NCI-H146 treated with DMSO at 0.1 percent for 48 hours (cell line): ENCODE measurements around the gene AUTS2.

Source experiments
- DNase-seq: peaks from one replicate; lab custom pipeline; 2025; ENCODE audit not compliant: unreplicated experiment; lab: John Stamatoyannopoulos, UW

AUTS2 gene

DNA sequence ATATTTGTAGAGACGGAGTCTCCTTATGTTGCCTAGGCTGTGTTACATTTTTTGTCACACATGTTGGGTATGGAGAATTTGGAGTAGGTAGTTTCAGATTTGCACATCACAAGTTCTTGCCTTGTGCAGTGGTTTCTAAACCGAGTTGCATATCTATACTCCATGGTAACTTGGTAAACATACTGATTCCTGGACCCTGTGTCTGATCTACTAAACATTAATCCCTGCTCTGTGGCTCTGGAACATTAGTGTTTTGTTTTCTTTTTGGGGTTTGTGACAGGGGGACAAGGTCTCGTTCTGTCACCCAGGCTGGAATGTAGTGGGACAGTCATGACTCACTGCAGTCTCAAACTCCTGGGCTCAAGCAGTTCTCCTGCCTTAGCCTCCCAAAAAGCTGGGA lies 24.7 kb downstream of the AUTS2 start:
- no peak for DNase-seq

DNA sequence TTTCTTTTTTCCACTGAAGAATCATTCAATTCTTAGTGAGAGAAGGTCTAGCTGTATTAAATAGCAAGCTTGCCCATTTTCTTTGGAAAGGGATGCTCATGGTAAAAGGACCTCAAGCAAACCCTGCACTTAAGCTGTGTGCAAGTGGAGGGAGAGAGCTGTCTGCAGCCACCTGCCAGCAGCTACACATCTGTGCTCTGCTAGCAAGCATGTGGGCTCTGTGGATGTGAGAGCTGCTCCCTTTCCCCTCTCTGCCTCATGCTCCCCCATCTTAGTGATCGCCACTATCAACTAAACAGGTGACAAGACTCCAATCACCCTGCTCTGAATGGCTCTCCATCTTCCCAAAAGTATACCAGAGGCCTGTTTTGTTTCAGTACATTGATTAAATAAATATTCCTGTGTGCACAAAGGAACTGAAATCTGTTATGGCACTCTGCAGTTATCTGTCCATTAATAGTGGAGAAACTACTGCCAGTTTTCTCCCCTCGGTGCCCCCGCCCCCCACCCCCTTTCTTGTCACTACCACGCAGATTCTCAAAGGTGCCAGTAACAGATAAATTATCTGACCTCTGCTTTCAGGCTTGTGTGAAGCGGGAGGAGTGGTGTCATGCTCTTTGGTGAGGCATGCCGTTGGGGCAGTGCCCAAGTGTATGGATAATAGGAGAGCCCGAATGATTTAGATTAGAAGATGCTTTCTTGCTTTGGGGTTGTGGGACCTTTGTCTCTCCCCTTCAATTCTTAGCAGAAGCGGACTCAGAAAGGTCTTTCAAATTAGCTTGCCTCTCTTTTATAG lies 26.4 kb downstream of the AUTS2 start:
- no peak for DNase-seq

DNA sequence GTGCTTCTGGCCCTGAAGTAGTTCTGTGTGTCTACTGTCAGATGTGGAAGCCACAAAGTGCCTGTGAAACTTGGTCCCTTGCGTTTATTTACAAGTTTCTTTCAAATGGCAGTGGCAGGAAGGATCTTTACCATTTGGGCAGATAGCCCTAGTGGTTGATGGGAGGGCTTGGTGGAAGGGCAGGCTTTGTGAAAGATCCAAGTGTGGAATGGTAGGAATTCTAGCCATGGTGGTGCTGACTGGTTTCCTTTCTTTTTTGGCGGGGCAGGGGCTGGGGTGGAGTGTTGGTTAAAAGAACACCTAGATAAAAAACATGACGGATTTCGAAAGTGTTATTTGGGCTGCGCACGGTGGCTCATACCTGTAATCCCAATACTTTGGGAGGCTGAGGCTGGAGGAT lies 27.0 kb downstream of the AUTS2 start:
- DNase-seq, result no peak

DNA sequence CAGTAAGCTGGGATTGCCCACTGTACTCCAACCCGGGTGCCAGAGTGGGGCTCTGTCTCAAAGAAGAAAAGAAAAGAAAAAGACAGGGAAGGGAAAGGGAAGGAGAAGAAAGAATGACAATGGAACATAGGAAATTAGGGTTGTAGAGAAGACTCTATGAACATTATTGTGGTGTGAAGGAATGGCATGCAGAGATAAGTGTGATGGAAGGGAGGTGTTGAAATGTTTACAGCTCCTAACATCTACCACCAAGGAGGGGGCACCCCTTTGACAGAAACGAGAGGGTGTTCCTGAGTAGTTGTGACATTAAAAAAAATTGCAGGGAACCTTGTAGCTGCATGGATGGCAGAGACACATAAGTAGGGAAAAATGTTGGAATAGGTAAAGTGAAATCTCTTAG lies 27.5 kb downstream of the AUTS2 start:
- no peak for DNase-seq

DNA sequence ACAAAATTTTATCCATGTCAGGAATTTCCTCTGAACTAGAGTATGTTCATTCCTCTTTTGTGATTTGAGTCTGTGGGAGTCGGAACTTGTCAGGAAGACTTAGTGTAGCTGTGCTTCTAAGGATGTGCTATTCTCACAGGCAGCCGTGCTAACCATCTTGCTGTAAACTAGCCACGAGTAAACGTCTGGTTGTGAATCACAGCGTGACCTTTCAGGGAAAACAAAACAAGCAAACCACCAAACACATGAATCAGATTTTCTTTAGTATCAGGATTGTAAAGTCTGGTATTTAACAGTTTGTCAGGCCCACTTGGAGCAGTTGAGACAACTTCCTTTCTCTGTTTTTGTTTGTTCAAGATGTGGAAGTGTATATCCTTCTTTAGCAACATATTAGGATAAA lies 32.0 kb downstream of the AUTS2 start:
- no peak for DNase-seq

DNA sequence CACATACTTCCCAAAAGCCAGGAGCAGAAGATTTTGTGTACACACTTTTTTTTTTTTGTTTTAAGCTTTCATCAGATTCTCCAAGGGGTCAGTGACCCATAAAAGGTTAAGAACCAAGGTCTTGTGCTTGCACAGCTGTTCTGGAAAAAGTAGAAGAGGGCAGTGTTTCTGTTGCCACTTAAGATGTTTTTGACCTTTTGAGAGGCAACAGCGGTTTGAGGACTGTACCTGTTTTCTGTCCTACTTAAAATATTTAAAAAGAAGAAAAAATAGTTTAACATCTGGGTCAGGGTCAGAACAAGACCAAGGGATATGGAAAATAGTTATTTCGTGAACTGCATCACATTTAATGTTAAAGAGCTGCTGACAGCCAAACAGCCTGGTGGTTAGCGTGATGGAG lies 32.9 kb downstream of the AUTS2 start:
- no peak for DNase-seq

DNA sequence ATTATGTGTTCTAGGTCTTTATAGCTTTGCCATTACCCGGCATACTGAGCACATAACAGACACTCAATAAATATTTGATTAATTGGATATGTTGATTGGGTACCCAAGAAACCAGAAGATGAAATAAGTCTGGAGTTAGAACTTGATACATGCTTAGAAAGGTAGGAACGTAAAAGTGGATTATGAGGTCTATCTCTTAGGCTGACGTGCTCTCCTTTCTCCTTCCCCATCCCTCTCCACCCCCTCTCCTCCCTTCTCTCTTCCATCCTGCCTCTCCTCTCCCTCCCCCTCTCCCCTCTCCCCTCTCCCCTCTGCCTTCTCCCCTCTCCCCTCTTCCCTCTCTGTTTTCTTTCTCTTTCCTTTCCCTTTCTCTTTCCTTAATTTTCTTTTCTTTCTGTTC lies 34.0 kb downstream of the AUTS2 start:
- no peak for DNase-seq

DNA sequence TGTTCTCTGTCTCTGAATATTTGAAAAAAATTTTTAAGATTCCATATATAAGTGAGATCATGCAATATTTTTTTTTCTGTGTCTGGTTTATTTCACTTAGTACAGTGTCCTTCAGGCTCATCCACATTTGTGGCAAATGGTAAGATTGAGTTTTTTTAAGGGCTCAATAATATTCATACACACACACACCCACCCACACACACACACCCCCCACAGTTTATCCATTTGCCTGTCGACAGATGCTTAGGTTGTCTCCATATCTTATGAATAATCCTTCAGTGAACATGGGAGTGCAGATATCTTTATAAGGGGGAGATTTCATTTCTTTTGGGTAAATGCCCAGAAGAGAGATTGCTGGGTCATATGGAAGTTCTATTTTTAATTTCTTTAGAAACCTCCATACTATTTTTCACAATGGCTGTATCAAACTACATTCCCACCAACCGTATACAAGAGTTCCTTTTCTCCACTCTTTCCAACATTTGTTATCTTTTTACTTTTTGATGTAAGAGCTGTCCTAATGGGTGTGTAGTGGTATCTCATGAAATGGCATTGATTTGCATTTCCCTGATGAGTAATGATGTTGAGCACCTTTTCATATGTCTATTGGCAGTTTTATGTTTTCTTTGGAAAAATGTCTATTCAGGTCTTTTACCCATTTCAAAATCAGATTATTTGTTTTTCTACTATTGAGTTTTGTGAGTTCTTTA lies 35.0 kb downstream of the AUTS2 start:
- DNase-seq, result no peak

DNA sequence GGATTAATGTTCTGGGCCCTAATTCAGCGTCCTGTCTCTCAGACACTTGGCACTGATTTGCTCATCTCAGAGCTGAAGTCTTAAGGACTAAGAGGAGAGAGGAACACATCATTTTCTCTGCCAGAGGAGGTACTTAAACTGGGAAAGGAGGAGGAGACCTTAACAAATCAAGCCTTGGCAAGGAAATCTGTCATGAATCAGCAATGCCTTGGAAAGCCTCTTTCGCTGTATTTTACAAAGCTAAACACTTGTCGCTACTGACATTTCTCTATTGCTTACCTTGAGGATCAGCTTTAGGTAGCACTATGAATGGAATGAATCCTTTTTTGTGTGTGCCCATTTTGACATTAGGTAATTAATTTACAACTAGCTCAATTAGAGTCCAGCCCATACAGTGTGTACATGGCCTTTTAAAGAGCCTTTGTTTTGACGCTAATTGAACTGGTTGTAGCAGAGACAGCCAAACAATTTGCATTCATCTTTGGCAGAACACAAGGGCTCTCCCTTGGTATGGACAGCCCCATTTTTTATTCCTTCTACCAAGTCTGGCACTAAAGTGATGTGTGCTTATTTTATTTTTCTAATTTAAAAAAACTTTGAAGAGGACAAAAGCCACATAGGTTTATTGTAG lies 37.4 kb downstream of the AUTS2 start:
- no peak for DNase-seq

DNA sequence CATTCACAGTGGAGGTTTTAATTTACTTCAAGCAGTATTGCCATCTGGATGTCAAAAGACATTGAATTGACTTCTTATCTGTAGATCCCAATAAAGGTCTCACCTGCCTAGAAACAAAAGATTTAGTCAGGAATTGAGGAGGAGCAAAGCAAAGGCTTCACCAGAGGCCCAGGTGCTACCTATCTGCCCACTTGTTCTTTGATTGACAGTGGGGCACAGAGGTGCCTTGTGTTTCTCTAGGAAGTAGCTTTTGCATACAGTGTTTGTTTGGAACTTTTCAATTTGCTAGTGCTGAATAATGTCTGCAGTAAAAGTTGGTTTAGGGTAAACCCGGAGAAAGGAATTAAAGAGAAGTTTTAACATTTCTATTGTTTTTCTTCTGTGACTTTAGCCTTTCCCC lies 40.4 kb downstream of the AUTS2 start:
- DNase-seq, result peak; percentile 72

DNA sequence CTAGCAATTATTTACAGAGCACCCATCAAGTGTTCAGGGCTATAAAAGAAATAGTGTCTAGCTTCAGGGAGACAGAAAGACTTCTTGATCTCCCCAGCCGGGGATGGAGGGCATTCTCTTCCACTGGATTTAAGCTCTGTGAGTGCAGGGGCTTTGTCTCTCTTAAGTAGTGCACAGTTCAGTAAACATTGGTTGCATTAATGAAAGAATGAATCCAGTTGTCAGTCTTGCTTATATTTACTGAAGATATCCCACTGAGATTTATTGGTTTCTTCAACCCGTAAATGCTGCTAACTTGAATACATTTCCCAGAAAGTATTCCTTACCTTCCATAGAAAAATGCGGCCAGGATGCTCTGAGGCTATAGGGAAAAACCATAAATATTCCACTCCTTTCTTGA lies 41.9 kb downstream of the AUTS2 start:
- DNase-seq, result peak; percentile 17

DNA sequence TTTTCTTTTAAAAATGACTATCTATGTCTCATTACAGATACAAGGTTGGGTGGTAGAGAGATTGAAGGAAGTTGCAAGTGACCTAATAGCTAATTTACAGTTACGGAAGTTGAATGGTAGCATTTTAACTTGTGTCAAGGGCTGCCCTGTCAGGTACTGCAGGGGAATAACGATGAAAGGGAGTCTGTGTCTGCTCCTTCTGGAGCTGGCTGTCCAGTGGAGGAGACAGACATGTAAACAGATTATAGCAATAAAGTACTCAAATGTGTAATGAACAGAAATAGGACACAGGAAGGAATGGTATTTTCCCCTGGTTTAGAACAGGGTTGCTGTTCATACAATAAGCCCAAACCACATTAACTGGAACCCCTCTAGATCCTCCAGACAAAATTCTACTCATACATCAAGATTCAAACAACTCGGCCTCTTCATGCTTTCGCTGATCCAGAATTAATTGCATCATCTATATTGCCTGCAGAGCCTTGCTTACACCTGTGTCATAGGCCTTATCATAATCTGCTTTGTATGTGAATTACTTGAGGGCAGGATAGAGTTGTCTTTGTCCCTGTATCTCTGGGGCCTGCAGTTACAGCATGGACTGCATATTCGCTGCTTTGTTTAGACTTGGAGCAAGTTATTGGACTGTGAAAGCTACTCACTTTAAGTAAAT lies 42.8 kb downstream of the AUTS2 start:
- DNase-seq, result no peak

DNA sequence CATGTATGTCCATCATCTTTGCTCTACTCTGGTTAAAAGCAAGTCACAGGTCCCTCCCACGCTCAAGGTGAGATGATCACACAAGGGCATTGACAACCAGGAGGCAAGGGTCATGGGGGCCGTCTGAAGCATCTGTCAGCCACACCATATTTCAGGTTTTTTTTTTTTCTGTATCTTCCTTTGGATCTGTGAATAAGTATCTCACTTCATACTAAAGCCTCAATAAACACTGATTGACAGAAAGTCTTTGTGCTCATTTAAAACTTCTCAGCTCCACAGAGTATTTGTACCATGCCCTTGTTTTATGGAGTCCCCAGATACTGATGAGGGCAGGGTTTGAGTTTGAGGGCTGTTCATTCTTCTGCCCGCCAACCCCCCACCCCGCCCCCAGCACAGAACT lies 45.0 kb downstream of the AUTS2 start:
- no peak for DNase-seq

DNA sequence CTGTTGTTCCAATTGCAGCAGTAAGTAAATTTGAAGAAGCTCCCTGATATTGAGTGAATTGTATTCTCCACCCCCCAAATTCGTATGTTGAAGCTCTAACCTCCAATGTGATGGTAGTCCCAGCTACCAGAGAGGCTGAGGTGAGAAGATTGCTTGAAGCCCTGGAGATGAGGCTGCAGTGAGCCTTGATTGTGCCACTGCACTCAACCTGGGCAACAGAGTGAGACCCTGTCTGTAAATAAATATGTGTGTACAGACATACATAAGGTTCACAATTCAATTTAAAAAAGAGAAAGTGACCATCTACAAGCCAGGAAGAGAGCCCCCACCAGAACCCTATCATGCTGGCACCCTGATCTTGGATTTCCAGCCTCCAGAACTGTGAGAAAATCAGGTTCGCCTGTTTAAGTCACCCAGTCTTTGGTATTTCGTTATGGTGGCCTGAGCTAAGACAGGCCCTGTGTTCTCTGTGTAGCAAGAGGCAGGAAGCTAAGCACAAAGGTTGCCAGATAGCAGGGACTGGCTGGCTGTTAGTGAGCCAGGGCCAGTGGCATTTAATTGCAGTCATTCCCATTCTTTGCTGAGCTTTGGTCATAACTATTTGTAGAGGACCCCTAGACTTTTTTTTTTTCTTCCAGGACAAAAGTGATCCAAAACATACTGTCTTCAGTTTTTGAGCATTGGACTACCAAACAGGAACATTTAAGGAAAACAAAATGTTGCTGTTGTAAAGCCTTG lies 45.6 kb downstream of the AUTS2 start:
- no peak for DNase-seq

DNA sequence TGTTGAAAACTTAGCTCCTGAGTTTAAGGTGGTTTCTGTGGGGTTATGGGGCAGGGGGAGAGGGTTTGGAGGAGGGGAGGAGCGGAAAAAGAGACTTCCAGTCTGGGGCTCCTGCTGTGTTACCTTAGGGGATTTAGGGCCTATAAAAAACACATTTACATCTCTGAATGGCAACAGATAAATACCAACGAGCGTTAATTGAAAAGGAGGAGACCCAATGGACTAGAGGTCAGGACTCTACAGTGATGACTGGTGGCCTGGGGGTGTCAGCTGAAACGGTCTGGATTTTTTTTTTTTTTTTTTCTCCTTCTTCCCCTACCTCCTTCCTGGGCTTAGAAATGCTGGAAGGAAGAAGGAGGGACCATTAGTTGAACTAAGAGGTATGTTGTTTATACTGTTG lies 47.4 kb downstream of the AUTS2 start:
- DNase-seq, result peak; percentile 12

DNA sequence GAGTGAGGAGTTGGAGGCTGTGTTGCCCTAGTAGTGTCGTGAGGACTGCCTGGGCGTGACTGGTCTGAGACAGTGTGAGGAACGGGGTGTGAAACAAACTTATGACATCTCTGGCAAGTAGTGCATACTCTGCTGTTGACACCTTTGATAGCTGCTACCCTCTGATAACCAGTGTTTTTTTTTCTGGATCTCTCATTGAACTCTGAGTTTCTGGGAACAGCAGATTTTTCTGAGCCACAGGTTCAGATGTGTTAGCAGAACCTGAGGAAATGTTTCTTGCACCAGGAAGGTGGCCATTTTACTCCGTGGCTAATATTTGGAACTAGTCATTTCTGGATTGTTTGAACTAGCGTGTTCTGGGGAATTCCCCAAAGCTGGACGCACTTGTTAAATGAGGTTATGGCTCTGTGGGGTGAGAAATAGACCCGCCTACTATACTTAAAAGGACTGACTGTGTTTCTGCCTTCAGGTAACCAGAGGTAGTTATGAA lies 52.9 kb downstream of the AUTS2 start:
- no peak for DNase-seq

DNA sequence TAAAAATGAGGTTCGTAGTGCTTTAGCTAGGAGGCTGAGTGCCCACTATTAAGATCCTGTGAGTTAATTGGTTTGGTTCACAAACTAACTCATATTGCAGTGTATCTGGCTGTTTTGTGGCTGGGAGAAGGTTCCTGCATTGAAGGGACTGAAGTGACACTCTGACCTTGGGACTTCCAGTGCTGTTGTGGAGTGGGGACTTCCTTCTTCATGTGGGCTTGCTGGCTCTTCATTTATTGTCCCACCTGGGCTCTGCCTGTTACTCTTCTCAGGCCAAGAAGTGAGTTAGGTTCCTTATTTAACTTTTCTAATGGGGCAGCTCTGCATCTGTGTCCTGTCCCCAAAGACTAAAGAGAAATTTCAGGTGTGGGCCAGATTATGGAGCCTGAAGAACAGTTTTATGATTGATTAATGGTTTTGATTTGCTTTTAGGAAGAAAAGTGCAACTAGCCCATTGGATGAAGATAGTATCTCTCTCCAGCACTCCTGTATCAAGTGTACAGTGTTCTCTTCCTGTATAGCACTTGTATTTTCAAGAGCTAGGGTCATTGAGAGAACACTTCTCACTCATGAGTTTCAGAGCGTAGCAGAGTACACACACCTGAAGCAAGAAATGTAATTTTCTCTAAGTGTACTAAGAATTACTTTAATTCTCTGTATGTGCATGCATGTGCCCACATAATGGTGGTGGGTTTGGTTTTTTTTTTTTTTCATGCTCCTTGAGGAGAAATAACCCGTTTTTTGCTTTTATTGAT lies 54.8 kb downstream of the AUTS2 start:
- no peak for DNase-seq

DNA sequence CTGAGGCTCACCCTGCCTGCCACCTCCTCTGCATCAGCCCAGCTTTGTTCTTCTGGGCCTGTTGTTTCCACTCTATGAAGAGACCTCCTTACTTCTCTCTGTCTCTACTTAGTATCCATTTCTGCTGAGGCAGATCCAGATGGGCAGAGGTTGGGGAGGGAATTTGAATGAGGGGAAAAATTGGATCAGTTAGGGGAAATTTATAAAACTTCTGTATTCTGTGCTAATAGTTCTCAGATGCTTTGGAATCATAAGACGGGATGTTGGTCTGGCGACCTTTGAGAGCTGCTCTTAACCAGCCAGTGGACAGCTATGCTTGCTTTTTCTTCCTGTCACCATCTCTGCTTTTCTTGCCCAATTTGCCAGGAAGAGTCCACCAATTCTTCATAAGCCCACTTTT lies 55.5 kb downstream of the AUTS2 start:
- DNase-seq, result no peak

DNA sequence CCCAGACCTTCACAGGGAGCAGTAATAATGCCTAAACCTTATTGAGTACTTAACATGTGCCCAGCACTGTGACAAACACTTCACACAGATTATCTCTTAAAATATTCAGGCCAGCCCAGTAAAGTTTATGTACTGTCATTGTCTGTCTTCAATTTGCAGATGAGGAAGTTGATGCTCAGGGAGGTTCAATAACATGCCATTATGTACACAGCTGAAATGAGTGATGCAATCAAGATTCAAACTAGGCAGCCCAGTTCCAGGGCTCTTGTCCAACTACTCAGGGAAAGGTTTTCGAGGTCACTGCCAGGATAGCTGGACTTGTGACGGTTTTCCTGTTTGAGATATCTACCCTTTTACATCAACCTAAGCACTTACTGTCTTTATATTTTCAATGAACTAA lies 56.1 kb downstream of the AUTS2 start:
- DNase-seq, result peak; percentile 39
